HL-60 (cell line): ENCODE results near the gene NT5E.

Experiments
- DNase-seq, 2 experiments: peaks; one replicate each; pipeline ENCODE4 v3.0.0-alpha.2; 2010 to 2020; ENCODE audit warnings: low read depth in 1 of 2, low spot score in 1 of 2
- H3K27ac ChIP-seq: fragments of 250-450 bp; sonication (Bioruptor Pico); replicated peaks from 2 replicates; pipeline ENCODE4 v1.5.1; 2020; ENCODE audit warnings: mild to moderate bottlenecking, moderate library complexity
- H3K27me3 ChIP-seq: fragments of 250-450 bp; sonication (Bioruptor Pico); 2 replicates; pipeline ENCODE4 v1.5.1; 2021; ENCODE audit warnings: mild to moderate bottlenecking, moderate library complexity; ENCODE audit not compliant: insufficient read depth, poor library complexity, severe bottlenecking
- H3K4me3 ChIP-seq: replicated peaks from 2 replicates; pipeline ENCODE4 v1.5.1; 2011; ENCODE audit warnings: mild to moderate bottlenecking, control low read depth, low read length; ENCODE audit not compliant: insufficient read depth
- GABPA ChIP-seq: IDR thresholded peaks from 2 replicates; pipeline ENCODE4 v1.6.1; 2012; ENCODE audit warnings: low read depth
- POLR2AphosphoS5 ChIP-seq: IDR thresholded peaks from 2 replicates; pipeline ENCODE4 v1.6.1; 2012; ENCODE audit warnings: low read depth
- SPI1 ChIP-seq: IDR thresholded peaks from 2 replicates; pipeline ENCODE4 v1.6.1; 2012; ENCODE audit warnings: low read depth, mild to moderate bottlenecking, borderline replicate concordance
- TF ChIP-seq, protein P1 (sequence below): IDR thresholded peaks from one replicate; pipeline ENCODE4 v1.5.1; 2011; ENCODE audit warnings: low read length, control low read depth, inconsistent platforms; ENCODE audit not compliant: insufficient read depth
- TF ChIP-seq, protein P2 (sequence below): IDR thresholded peaks from 2 replicates; pipeline ENCODE4 v1.6.1; 2012; ENCODE audit warnings: low read depth; ENCODE audit not compliant: insufficient replicate concordance

Gene NT5E

DNA sequence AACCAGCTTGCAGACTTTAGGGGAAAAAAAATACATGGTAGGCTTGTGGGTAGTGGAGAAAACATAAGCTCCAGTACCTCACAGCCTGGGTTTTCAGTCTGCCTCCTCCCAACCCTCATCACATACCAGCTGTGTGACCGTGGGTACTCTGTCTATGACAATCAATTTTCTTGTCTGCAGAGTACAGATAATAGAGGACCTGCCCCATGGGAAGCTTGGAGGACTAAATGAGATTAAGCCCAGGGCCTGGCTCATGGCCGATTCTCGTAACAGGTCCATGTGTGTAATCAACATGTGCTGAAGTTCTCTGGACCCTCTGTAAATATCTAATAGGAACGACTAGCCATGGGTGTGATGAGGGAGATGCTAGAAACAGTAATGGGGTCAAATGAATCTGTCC lies 34.0 kb downstream of the NT5E start:
- DNase-seq, result no peak
- Histone ChIP-seq H3K27ac (no peak overlapping the region), H3K27me3 (no peaks in the 10 kb centered on the region), H3K4me3 (no peak overlapping the region)
- no peak for TF ChIP-seq SPI1
- TF ChIP-seq, protein P1, sequence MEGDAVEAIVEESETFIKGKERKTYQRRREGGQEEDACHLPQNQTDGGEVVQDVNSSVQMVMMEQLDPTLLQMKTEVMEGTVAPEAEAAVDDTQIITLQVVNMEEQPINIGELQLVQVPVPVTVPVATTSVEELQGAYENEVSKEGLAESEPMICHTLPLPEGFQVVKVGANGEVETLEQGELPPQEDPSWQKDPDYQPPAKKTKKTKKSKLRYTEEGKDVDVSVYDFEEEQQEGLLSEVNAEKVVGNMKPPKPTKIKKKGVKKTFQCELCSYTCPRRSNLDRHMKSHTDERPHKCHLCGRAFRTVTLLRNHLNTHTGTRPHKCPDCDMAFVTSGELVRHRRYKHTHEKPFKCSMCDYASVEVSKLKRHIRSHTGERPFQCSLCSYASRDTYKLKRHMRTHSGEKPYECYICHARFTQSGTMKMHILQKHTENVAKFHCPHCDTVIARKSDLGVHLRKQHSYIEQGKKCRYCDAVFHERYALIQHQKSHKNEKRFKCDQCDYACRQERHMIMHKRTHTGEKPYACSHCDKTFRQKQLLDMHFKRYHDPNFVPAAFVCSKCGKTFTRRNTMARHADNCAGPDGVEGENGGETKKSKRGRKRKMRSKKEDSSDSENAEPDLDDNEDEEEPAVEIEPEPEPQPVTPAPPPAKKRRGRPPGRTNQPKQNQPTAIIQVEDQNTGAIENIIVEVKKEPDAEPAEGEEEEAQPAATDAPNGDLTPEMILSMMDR, result no peak
- TF ChIP-seq, protein P2, sequence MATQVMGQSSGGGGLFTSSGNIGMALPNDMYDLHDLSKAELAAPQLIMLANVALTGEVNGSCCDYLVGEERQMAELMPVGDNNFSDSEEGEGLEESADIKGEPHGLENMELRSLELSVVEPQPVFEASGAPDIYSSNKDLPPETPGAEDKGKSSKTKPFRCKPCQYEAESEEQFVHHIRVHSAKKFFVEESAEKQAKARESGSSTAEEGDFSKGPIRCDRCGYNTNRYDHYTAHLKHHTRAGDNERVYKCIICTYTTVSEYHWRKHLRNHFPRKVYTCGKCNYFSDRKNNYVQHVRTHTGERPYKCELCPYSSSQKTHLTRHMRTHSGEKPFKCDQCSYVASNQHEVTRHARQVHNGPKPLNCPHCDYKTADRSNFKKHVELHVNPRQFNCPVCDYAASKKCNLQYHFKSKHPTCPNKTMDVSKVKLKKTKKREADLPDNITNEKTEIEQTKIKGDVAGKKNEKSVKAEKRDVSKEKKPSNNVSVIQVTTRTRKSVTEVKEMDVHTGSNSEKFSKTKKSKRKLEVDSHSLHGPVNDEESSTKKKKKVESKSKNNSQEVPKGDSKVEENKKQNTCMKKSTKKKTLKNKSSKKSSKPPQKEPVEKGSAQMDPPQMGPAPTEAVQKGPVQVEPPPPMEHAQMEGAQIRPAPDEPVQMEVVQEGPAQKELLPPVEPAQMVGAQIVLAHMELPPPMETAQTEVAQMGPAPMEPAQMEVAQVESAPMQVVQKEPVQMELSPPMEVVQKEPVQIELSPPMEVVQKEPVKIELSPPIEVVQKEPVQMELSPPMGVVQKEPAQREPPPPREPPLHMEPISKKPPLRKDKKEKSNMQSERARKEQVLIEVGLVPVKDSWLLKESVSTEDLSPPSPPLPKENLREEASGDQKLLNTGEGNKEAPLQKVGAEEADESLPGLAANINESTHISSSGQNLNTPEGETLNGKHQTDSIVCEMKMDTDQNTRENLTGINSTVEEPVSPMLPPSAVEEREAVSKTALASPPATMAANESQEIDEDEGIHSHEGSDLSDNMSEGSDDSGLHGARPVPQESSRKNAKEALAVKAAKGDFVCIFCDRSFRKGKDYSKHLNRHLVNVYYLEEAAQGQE, result no peak
- no peak for TF ChIP-seq GABPA
- no peak for TF ChIP-seq POLR2AphosphoS5

DNA sequence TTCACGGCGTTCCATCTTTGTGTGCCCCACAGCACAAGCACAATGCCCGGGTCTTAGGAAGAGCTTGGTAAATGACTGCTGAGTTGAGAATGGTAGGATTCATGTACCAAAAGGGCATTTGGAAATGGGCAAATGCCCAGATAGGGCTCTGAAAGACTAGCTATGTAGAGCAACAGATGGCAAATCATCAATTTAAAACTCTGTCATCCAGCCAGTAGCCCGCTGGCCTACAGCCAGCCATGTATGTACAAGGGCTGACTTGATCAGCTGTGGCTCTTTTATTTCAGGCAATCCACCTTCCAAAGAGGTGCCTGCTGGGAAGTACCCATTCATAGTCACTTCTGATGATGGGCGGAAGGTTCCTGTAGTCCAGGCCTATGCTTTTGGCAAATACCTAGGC lies 35.1 kb downstream of the NT5E start:
- no peak for DNase-seq
- TF ChIP-seq, protein P1, result no peak
- TF ChIP-seq, protein P2, result no peak
- no peak for TF ChIP-seq GABPA
- no peak for TF ChIP-seq SPI1
- no peak for TF ChIP-seq POLR2AphosphoS5
- Histone ChIP-seq H3K4me3 (no peak overlapping the region), H3K27ac (no peak overlapping the region), H3K27me3 (no peaks in the 10 kb centered on the region)

DNA sequence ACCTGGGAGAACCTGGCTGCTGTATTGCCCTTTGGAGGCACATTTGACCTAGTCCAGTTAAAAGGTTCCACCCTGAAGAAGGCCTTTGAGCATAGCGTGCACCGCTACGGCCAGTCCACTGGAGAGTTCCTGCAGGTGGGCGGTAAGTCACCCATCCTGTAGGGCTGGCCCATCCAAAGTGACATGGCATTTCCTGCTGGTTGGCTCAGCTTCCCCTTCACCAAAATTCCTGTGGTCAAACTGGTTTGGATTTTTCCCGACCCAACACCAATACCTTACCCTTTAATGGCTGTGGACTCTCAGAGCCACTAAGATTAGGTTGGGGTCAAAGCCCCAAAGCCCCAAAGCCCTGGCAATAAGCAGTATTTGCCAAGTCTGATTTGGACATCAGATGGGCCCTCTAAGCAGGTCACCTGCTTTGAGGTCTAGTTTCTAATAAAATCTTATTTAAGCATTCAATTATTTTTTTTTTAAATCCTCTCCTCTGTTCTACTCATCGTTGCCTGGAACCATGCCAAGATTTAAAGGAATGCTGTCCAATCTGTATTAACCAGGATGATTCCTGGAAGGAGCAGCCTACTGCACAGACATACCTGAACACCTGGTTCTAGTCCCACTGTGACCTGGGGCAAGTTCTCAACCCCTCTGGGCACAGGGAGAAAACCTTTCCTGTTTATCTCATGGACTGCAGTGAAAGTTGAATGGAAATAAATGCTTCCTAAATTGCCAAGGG lies 40.8 kb downstream of the NT5E start:
- Histone ChIP-seq H3K27me3 (no peaks in the 10 kb centered on the region), H3K27ac (no peak overlapping the region), H3K4me3 (no peak overlapping the region)
- no peak for DNase-seq
- TF ChIP-seq, protein P2, result no peak
- TF ChIP-seq SPI1 (no peak), GABPA (no peak), POLR2AphosphoS5 (no peak)
- TF ChIP-seq, protein P1, result no peak
